HG02642 (cell line): ENCODE measurements around the gene RBKS.
A peak's percentile ranks its signal among the peaks of the same experiment; 100 is the strongest.
"Not testable (repeated sequence)": the region's sequence is repeated elsewhere in the genome, so short reads cannot be mapped to it uniquely, and the experiment has no call there.

Experiments used
- ATAC-seq: cut with Tn5 transposase; IDR thresholded peaks from one replicate; pipeline ENCODE4 v1.9.1; 2021; ENCODE audit warnings: mild to moderate bottlenecking; ENCODE audit not compliant: unreplicated experiment, poor library complexity

RBKS gene

GRCh38 chr2:27907547-27907946 is 17.4 kb upstream of the RBKS start:
- ATAC-seq = no peak

- ATAC-seq = no peak
Observed at GRCh38 chr2:27906074-27906473, 15.9 kb upstream of the RBKS start.

GRCh38 chr2:27904405-27904665 is 14.1 kb upstream of the RBKS start:
- no peak for ATAC-seq

GRCh38 chr2:27903649-27904404 is 13.6 kb upstream of the RBKS start:
- ATAC-seq = no peak

GRCh38 chr2:27903018-27903417 is 12.8 kb upstream of the RBKS start:
- no peak for ATAC-seq

- no peak for ATAC-seq
Observed at GRCh38 chr2:27902098-27902497, 11.9 kb upstream of the RBKS start.

- ATAC-seq = no peak
Observed at GRCh38 chr2:27901234-27901633, 11.0 kb upstream of the RBKS start.

GRCh38 chr2:27897717-27898116 is 7.5 kb upstream of the RBKS start:
- no peak for ATAC-seq

GRCh38 chr2:27893006-27893405 is 2.8 kb upstream of the RBKS start:
- no peak for ATAC-seq

GRCh38 chr2:27891673-27892105 is 1.5 kb upstream of the RBKS start:
- ATAC-seq = no peak

- peak; percentile 22 for ATAC-seq
Observed at GRCh38 chr2:27890924-27891672, 911 bp upstream of the RBKS start.

GRCh38 chr2:27889774-27890145 is 427 bp downstream of the RBKS start:
- ATAC-seq = no peak

- ATAC-seq = no peak
Observed at GRCh38 chr2:27888790-27889189, 1.4 kb downstream of the RBKS start.

GRCh38 chr2:27887830-27888229 is 2.4 kb downstream of the RBKS start:
- no peak for ATAC-seq

- no peak for ATAC-seq
Observed at GRCh38 chr2:27887111-27887510, 3.1 kb downstream of the RBKS start.

GRCh38 chr2:27886322-27886721 is 3.9 kb downstream of the RBKS start:
- ATAC-seq = no peak

GRCh38 chr2:27885661-27886060 is 4.5 kb downstream of the RBKS start:
- no peak for ATAC-seq

GRCh38 chr2:27885234-27885633 is 5.0 kb downstream of the RBKS start:
- ATAC-seq = no peak

- ATAC-seq = no peak
Observed at GRCh38 chr2:27884601-27885000, 5.6 kb downstream of the RBKS start.

GRCh38 chr2:27882584-27882922 is 7.6 kb downstream of the RBKS start:
- not testable (repeated sequence) for ATAC-seq

- ATAC-seq = not testable (repeated sequence)
Observed at GRCh38 chr2:27881815-27882583, 8.2 kb downstream of the RBKS start.
